ENCODE data around the gene MYH11. TPM values are rescaled to one million over a fixed set of nuclear protein-coding genes. Genes with fewer than 3 reads are reported as not detected.
A peak's percentile ranks its signal among the peaks of the same experiment; 100 is the strongest.

MYH11 gene
- total and polyA plus RNA-seq, 2 donors (not counting 1 experiment from before 2014, with no cell fraction given): 1.3 to 14.5 TPM

- Histone ChIP-seq H3K4me3 (replicated peaks in 1 of 4; ENCODE audit: control extremely low read depth in 1 of 4, insufficient read depth in 1 of 4, low read depth in 3 of 4, low read length in 4 of 4) (no peak overlapping the region), H3K27ac (ENCODE audit: insufficient read depth, low read length) (no peak overlapping the region), H3K4me1 (ENCODE audit: control insufficient read depth, extremely low read depth, insufficient read depth, low read length) (peaks cover 5% of the 10 kb centered on the region), H3K79me2 (ENCODE audit: control insufficient read depth, insufficient read depth, low read length) (peaks cover 2% of the 10 kb centered on the region), H4K20me1 (ENCODE audit: control insufficient read depth, extremely low read depth, insufficient read depth, low read length) (no peaks in the 10 kb centered on the region), H3K9me3 (ENCODE audit: control insufficient read depth, insufficient read depth, low read depth, low read length) (no peaks in the 10 kb centered on the region), H2AFZ (ENCODE audit: low read length) (no peak overlapping the region), H3K9ac (ENCODE audit: insufficient read depth, low read length) (no peak overlapping the region), H3K4me2 (ENCODE audit: extremely low read depth, insufficient read depth, low read length) (no peak overlapping the region), H3K27me3 (ENCODE audit: control insufficient read depth, insufficient read depth, low read length) (no peaks in the 10 kb centered on the region), H3K36me3 (ENCODE audit: control insufficient read depth, insufficient read depth, low read length) (peaks cover 3% of the 10 kb centered on the region)
- DNase-seq (ENCODE audit: low read depth in 2 of 2): no peak
- TF ChIP-seq EZH2 (IDR thresholded peaks at IDR 0.05; ENCODE audit: low read length, missing control alignments) (no peak), CTCF (conservative IDR thresholded peaks at IDR 0.05 in 1 of 2, IDR thresholded peaks at IDR 0.05 in 1 of 2; ENCODE audit: low read depth in 1 of 2, low read length in 2 of 2) (no peak)
These were observed 13.2 kb upstream of the MYH11 start for GRCh38 chr16:15870011-15870410.

- H4K20me1 ChIP-seq (ENCODE audit: control insufficient read depth, extremely low read depth, insufficient read depth, low read length): no peaks in the 10 kb centered on the region
- peaks cover 3% of the 10 kb centered on the region for H3K36me3 ChIP-seq (ENCODE audit: control insufficient read depth, insufficient read depth, low read length)
- peak in 1 of 2 donors; percentile 29 for DNase-seq (ENCODE audit: low read depth in 2 of 2)
- no peak overlapping the region for H3K27ac ChIP-seq (ENCODE audit: insufficient read depth, low read length)
- H3K4me2 ChIP-seq (ENCODE audit: extremely low read depth, insufficient read depth, low read length): no peak overlapping the region
- no peaks in the 10 kb centered on the region for H3K79me2 ChIP-seq (ENCODE audit: control insufficient read depth, insufficient read depth, low read length)
- TF ChIP-seq EZH2 (IDR thresholded peaks at IDR 0.05; ENCODE audit: low read length, missing control alignments) (no peak), CTCF (conservative IDR thresholded peaks at IDR 0.05 in 1 of 2, IDR thresholded peaks at IDR 0.05 in 1 of 2; ENCODE audit: low read depth in 1 of 2, low read length in 2 of 2) (no peak)
- H3K4me3 ChIP-seq (replicated peaks in 1 of 4; ENCODE audit: control extremely low read depth in 1 of 4, insufficient read depth in 1 of 4, low read depth in 3 of 4, low read length in 4 of 4): no peak overlapping the region
- no peaks in the 10 kb centered on the region for H3K27me3 ChIP-seq (ENCODE audit: control insufficient read depth, insufficient read depth, low read length)
- H3K9ac ChIP-seq (ENCODE audit: insufficient read depth, low read length): no peak overlapping the region
- H3K4me1 ChIP-seq (ENCODE audit: control insufficient read depth, extremely low read depth, insufficient read depth, low read length): peaks cover 6% of the 10 kb centered on the region
- no peaks in the 10 kb centered on the region for H3K9me3 ChIP-seq (ENCODE audit: control insufficient read depth, insufficient read depth, low read depth, low read length)
- H2AFZ ChIP-seq (ENCODE audit: low read length): no peak overlapping the region
These were observed 9.6 kb upstream of the MYH11 start for GRCh38 chr16:15866451-15866850.

GRCh38 chr16:15865742-15866141, 8.9 kb upstream of the MYH11 start:
- no peak overlapping the region for H3K9ac ChIP-seq (ENCODE audit: insufficient read depth, low read length)
- H4K20me1 ChIP-seq (ENCODE audit: control insufficient read depth, extremely low read depth, insufficient read depth, low read length): no peaks in the 10 kb centered on the region
- H3K4me1 ChIP-seq (ENCODE audit: control insufficient read depth, extremely low read depth, insufficient read depth, low read length): peaks cover 6% of the 10 kb centered on the region
- H3K9me3 ChIP-seq (ENCODE audit: control insufficient read depth, insufficient read depth, low read depth, low read length): no peaks in the 10 kb centered on the region
- no peak overlapping the region for H2AFZ ChIP-seq (ENCODE audit: low read length)
- H3K27ac ChIP-seq (ENCODE audit: insufficient read depth, low read length): no peak overlapping the region
- no peaks in the 10 kb centered on the region for H3K27me3 ChIP-seq (ENCODE audit: control insufficient read depth, insufficient read depth, low read length)
- no peak overlapping the region for H3K4me2 ChIP-seq (ENCODE audit: extremely low read depth, insufficient read depth, low read length)
- peak; percentile 60 to 62 for DNase-seq (ENCODE audit: low read depth in 2 of 2)
- no peak for TF ChIP-seq CTCF (conservative IDR thresholded peaks at IDR 0.05 in 1 of 2, IDR thresholded peaks at IDR 0.05 in 1 of 2; ENCODE audit: low read depth in 1 of 2, low read length in 2 of 2)
- TF ChIP-seq EZH2 (IDR thresholded peaks at IDR 0.05; ENCODE audit: low read length, missing control alignments): no peak
- no peak overlapping the region for H3K4me3 ChIP-seq (replicated peaks in 1 of 4; ENCODE audit: control extremely low read depth in 1 of 4, insufficient read depth in 1 of 4, low read depth in 3 of 4, low read length in 4 of 4)
- peaks cover 3% of the 10 kb centered on the region for H3K36me3 ChIP-seq (ENCODE audit: control insufficient read depth, insufficient read depth, low read length)
- no peaks in the 10 kb centered on the region for H3K79me2 ChIP-seq (ENCODE audit: control insufficient read depth, insufficient read depth, low read length)

Measured in fibroblast of lung (primary cell).